Prostate gland (tissue), 2 donors: ENCODE data around the gene COMT. TPM values are rescaled to one million over a fixed set of nuclear protein-coding genes. Genes with fewer than 3 reads are reported as not detected.
"Not testable (repeated sequence)": the region's sequence is repeated elsewhere in the genome, so short reads cannot be mapped to it uniquely, and the experiment has no call there.

ENCODE experiments used
- DNase-seq: peaks from one replicate; pipeline ENCODE4 v3.0.0-alpha.2; 2019; ENCODE audit warnings: low spot score
- H3K27ac ChIP-seq, 2 donors: fragments of 200-600 bp; sonication (generic); 2 replicates each; pipeline ENCODE4 v1.5.1; 2017 to 2019
- H3K27me3 ChIP-seq: fragments of 200-600 bp; sonication (generic); replicated peaks from 2 replicates; pipeline ENCODE4 v1.5.1; 2019; ENCODE audit not compliant: insufficient read depth
- H3K36me3 ChIP-seq, 2 donors: fragments of 200-600 bp; sonication (generic); 1 replicate in 1 of 2; 2 replicates in 1 of 2; pipeline versions ENCODE4 v1.5.1 to v1.8.1; 2017 to 2019
- H3K4me1 ChIP-seq: fragments of 200-600 bp; sonication (generic); replicated peaks from 2 replicates; pipeline ENCODE4 v1.5.1; 2019
- H3K4me3 ChIP-seq, 2 donors: fragments of 200-600 bp; sonication (generic); 2 replicates each; pipeline ENCODE4 v1.5.1; 2017 to 2019
- H3K9me3 ChIP-seq: fragments of 200-600 bp; sonication (generic); 2 replicates; pipeline ENCODE4 v1.5.1; 2017
- POLR2A ChIP-seq: fragments of 450-650 bp; IDR thresholded peaks from one replicate; pipeline ENCODE4 v1.6.1; 2016; ENCODE audit warnings: antibody characterized with exemption, mild to moderate bottlenecking
- POLR2AphosphoS5 ChIP-seq: sonication (generic); formaldehyde crosslinking; IDR thresholded peaks from one replicate; pipeline ENCODE4 v1.6.1; 2017; ENCODE audit warnings: antibody characterized with exemption
- WGBS: methylation state at CpG from one replicate; pipeline ENCODE4 v1.1.5; 2018; 5-methylcytosine and 5-hydroxymethylcytosine counted together
- intact Hi-C: fragments of 100-400 bp; cut with DNase I; formaldehyde crosslinking; loops from one replicate; pipeline ENCODE4 v1.14.2; 2022
- total RNA-seq, 2 donors: library from RNA; depleted of rRNA; stranded (reverse); fragments of >200 nt; gene quantifications; one replicate each; pipeline ENCODE4 v1.1.0, GENCODE V29; 2016
- TF ChIP-seq, protein P1 (sequence below), 4 experiments: fragments of 200-600 bp in 2 of 4; fragments of 450-650 bp in 2 of 4; sonication (generic) in 2 of 4; IDR thresholded peaks; 1 replicate in 3 of 4; 2 replicates in 1 of 4; pipeline ENCODE4 v1.5.1; 2016 to 2019; ENCODE audit warnings: antibody characterized with exemption in 4 of 4, mild to moderate bottlenecking in 2 of 4, moderate library complexity in 2 of 4

Gene COMT
- total RNA-seq, 2 donors from 2014 or later = 456 to 513 TPM

DNA sequence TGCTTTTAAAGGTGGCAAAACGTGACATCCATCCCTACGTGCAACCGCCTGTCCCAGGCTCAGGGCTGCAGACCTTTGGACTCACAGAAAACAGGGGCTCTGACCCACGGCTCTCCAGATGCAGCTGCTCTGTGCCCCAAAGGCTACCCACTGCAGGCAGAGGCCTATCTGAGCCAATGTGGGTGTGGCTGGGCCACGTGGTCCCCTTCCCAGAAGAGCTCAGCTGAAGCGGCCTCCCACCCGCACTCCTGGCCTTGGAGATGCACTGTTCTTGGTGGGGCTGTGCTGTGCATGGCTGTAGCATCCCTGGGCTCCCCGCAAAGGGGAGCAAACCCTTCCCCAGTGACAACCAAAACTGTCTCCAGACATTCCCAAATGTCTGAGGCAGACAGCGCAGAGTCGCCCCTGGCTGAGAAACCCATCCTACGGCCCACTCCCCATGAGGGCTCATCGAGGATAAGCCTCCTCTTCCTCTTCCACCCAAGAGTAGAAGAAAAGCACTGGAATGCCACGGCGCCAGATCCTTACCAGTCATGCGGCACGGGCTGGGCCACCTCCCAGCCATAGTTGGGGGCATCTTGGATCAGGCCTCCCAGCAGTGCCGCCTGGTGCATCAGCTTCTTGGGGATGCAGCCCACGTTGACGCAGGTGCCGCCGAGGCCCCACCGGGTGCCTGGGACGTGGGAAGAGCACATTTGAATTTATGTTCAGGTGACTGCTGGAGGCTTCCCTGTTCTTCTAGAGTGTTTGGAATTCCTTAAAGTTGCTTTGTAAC lies 23.1 kb upstream of the COMT start:
- no peak for DNase-seq
- Histone ChIP-seq H3K27me3 (no peaks in the 10 kb centered on the region), H3K4me3 (no peak overlapping the region), H3K36me3 (peaks cover 5 to 12% of the 10 kb centered on the region in 2 donors), H3K4me1 (no peaks in the 10 kb centered on the region), H3K27ac (no peak overlapping the region), H3K9me3 (no peaks in the 10 kb centered on the region)
- intact Hi-C loops = no loop called here
- TF ChIP-seq, protein P1, sequence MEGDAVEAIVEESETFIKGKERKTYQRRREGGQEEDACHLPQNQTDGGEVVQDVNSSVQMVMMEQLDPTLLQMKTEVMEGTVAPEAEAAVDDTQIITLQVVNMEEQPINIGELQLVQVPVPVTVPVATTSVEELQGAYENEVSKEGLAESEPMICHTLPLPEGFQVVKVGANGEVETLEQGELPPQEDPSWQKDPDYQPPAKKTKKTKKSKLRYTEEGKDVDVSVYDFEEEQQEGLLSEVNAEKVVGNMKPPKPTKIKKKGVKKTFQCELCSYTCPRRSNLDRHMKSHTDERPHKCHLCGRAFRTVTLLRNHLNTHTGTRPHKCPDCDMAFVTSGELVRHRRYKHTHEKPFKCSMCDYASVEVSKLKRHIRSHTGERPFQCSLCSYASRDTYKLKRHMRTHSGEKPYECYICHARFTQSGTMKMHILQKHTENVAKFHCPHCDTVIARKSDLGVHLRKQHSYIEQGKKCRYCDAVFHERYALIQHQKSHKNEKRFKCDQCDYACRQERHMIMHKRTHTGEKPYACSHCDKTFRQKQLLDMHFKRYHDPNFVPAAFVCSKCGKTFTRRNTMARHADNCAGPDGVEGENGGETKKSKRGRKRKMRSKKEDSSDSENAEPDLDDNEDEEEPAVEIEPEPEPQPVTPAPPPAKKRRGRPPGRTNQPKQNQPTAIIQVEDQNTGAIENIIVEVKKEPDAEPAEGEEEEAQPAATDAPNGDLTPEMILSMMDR (IDR thresholded peaks at IDR 0.05) = no peak
- TF ChIP-seq POLR2A (no peak), POLR2AphosphoS5 (no peak)
- 84% methylated on average over 21 of the region's 23 CpGs for WGBS

DNA sequence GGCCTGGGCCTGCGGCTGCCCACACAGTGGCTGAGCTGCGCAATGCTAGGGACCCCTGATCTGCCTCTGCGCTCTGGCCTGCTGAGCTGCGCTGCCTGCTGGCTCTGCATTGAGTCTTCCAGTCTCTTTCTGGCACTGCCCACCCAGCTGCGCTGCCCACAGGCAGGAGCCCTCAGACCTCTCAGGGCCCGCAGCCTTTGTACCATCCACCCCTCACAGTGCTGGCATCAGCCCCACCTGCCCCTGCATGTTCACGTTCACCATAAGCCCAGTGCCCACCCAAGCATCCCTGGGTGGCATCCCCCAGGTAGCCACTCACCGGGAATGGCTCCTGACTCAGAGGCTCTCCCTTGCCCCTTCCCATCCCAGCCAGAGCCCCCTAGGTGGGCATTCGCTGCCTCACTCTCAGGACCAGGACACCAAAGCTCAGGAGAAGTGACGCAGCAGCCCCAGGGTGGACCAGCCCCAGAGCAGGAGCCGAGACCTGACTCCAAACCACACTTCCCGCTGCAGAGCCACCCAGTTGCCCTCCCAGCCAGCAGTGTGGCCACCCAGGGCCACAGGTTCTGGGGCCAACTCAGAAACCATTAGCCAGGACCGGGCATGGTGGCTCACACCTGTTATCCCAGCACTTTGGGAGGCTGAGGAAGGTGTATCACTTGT lies 21.7 kb upstream of the COMT start:
- no peaks in the 10 kb centered on the region for H3K4me1 ChIP-seq
- no peak for DNase-seq
- H3K36me3 ChIP-seq = peaks cover 5 to 11% of the 10 kb centered on the region in 2 donors
- H3K4me3 ChIP-seq = no peak overlapping the region
- no peaks in the 10 kb centered on the region for H3K9me3 ChIP-seq
- H3K27ac ChIP-seq = no peak overlapping the region
- H3K27me3 ChIP-seq = no peaks in the 10 kb centered on the region
- TF ChIP-seq POLR2A (no peak), POLR2AphosphoS5 (no peak)
- TF ChIP-seq, protein P1 (IDR thresholded peaks at IDR 0.05) = no peak
- intact Hi-C loops = no loop called here
- 93% methylated on average over 13 of the region's 13 CpGs for WGBS

DNA sequence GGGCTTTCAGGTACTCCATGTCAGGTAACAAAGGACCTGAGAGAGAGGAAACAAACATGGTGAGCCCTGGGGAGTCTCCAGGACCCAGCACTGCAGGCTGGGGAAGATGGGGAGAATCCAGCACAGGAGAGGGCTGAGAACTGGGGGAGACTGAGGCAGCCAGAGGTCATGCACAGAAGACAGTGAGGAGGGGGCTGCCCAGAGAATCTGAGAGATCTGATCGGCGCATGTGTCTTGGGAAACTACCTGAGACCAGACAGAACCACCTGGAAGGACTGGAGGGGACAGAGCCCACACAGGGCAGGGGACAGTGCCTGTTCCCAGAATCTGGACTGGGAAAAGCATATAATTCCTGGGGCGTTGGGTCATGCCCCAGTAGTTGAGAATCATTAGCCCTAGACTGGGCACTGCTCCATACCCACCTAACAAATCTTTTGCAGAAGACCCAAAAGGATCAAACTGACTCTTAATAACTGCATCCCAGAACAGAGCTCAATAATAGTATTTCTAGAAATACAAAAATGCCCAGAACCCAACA lies 20.0 kb upstream of the COMT start:
- no peak overlapping the region for H3K27ac ChIP-seq
- H3K36me3 ChIP-seq = peaks cover 0 to 5% of the 10 kb centered on the region in 2 donors
- intact Hi-C loops = no loop called here
- no peak for DNase-seq
- TF ChIP-seq POLR2A = no peak
- TF ChIP-seq, protein P1 (IDR thresholded peaks at IDR 0.05) = no peak
- no peak for TF ChIP-seq POLR2AphosphoS5
- 68% methylated on average over 3 of the region's 3 CpGs for WGBS
- H3K9me3 ChIP-seq = no peaks in the 10 kb centered on the region
- no peaks in the 10 kb centered on the region for H3K4me1 ChIP-seq
- no peaks in the 10 kb centered on the region for H3K27me3 ChIP-seq
- H3K4me3 ChIP-seq = no peak overlapping the region

DNA sequence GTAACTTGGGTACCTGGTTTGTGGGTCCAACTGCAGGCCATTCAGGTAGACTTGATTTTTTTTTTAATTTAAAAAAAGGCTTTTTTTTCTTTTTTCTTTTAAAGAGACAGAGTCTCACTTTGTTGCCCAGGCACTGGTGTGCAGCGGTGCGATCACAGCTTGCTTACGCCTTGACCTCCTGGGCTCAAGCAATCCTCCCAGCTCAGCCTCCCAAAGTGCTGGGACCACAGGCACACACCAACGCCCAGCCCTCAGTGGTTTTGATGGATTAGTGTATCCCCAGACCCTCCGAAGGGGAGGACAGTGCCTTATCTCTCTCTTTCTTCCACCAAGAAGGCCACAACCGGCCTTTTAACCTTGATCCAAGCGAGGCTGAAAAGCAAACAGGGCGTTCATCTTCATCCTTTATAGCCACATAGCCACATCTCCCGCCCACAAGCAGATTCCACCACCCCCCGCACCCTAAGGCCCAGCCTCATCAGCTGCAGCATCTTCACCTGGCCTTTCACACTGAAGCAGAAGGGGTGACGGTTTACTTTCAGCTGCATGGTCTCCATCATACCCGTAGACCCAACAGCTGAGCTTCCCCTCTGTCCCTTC lies 17.6 kb upstream of the COMT start:
- DNase-seq = no peak
- Histone ChIP-seq H3K9me3 (no peaks in the 10 kb centered on the region), H3K36me3 (no peaks in the 10 kb centered on the region), H3K27ac (no peak overlapping the region), H3K27me3 (no peaks in the 10 kb centered on the region), H3K4me3 (no peak overlapping the region), H3K4me1 (no peaks in the 10 kb centered on the region)
- 87% methylated on average over 12 of the region's 12 CpGs for WGBS
- intact Hi-C loops = no loop called here
- TF ChIP-seq POLR2AphosphoS5 (no peak), POLR2A (no peak)
- TF ChIP-seq, protein P1 (IDR thresholded peaks at IDR 0.05) = no peak

DNA sequence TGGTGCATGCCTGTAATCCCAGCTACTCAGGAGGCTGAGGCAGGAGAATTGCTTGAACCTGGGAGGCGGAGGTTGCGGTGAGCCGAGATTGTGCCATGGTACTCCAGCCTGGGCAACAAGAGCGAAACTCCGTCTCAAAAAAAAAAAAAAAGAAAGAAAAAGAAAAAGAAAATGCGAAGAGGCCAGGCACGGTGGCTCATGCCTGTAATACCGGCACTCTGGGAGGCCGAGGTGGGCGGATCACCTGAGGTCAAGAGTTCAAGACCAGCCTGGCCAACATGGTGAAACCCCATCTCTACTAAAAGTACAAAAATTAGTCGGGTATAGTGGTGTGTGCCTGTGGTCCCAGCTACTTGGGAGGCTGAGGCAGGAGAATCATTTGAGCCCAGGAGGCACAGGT lies 15.5 kb upstream of the COMT start:
- intact Hi-C loops, H3K4me3 ChIP-seq, H3K4me1 ChIP-seq, H3K27me3 ChIP-seq, H3K27ac ChIP-seq, H3K9me3 ChIP-seq, DNase-seq, H3K36me3 ChIP-seq: not testable (repeated sequence)
- 80% methylated on average over 11 of the region's 11 CpGs for WGBS
